ENCODE data around the gene TAF13.

GRCh38 chr1:109096120-109096519 lies 20.3 kb upstream of the TAF13 start:
- TF ChIP-seq CTCF (IDR thresholded peaks at IDR 0.05 in 2 of 3, conservative IDR thresholded peaks at IDR 0.05 in 1 of 3; ENCODE audit: borderline replicate concordance in 1 of 3, insufficient read depth in 1 of 3, low read depth in 2 of 3, low read length in 2 of 3) (no peak), SP1 (IDR thresholded peaks at IDR 0.05; ENCODE audit: low read depth) (no peak), POLR2AphosphoS5 (IDR thresholded peaks at IDR 0.05; ENCODE audit: low read depth, low read length) (no peak), YY1 (IDR thresholded peaks at IDR 0.05; ENCODE audit: extremely low read depth, insufficient replicate concordance, low read depth, low read length) (no peak), POLR2A (IDR thresholded peaks at IDR 0.05; ENCODE audit: borderline replicate concordance, extremely low read depth, insufficient read depth, insufficient read length) (no peak), ATF3 (IDR thresholded peaks at IDR 0.05) (no peak), EZH2 (IDR thresholded peaks at IDR 0.05) (no peak), CEBPB (IDR thresholded peaks at IDR 0.05; ENCODE audit: low read depth) (no peak), RAD21 (IDR thresholded peaks at IDR 0.05; ENCODE audit: low read depth) (no peak)
